Subcutaneous adipose tissue (tissue), 4 donors: ENCODE results near the gene JAKMIP3. TPM values are rescaled to one million over a fixed set of nuclear protein-coding genes. Genes with fewer than 3 reads are reported as not detected.

Experiments
- total RNA-seq, 4 donors: library from RNA; depleted of rRNA; stranded (reverse); fragments of >200 nt; gene quantifications; one replicate each; pipeline ENCODE4 v1.1.0, GENCODE V29; 2016
- TF ChIP-seq, protein P1 (sequence below): fragments of 450-650 bp; IDR thresholded peaks from one replicate; pipeline ENCODE4 v1.5.1; 2016; ENCODE audit warnings: low read depth, mild to moderate bottlenecking, control low read depth, antibody characterized with exemption, moderate library complexity

The JAKMIP3 gene
- total RNA-seq, 4 donors from 2014 or later = 0.16 to 0.75 (median 0.31) TPM

DNA sequence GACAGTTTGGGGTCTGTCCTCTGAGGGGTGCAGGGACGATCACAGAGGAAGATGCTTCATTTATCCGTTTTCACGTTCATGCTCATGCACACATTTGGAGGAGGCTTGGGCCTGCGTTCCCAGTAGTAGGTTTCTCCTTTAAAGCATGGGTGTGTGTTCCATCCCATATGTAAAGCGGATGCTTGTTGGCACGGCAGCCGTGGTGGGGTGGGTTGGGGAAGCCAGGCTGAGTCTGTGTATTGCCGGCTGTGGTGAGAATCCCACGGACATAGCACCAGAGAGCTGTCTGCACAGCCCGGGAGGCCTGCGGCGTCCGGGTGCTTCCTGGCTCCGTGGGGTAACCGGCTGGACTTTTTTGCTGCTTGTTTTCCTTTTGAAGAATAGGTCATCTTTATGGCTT is 440 bp downstream of the JAKMIP3 start:
- TF ChIP-seq, protein P1, sequence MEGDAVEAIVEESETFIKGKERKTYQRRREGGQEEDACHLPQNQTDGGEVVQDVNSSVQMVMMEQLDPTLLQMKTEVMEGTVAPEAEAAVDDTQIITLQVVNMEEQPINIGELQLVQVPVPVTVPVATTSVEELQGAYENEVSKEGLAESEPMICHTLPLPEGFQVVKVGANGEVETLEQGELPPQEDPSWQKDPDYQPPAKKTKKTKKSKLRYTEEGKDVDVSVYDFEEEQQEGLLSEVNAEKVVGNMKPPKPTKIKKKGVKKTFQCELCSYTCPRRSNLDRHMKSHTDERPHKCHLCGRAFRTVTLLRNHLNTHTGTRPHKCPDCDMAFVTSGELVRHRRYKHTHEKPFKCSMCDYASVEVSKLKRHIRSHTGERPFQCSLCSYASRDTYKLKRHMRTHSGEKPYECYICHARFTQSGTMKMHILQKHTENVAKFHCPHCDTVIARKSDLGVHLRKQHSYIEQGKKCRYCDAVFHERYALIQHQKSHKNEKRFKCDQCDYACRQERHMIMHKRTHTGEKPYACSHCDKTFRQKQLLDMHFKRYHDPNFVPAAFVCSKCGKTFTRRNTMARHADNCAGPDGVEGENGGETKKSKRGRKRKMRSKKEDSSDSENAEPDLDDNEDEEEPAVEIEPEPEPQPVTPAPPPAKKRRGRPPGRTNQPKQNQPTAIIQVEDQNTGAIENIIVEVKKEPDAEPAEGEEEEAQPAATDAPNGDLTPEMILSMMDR = no peak

DNA sequence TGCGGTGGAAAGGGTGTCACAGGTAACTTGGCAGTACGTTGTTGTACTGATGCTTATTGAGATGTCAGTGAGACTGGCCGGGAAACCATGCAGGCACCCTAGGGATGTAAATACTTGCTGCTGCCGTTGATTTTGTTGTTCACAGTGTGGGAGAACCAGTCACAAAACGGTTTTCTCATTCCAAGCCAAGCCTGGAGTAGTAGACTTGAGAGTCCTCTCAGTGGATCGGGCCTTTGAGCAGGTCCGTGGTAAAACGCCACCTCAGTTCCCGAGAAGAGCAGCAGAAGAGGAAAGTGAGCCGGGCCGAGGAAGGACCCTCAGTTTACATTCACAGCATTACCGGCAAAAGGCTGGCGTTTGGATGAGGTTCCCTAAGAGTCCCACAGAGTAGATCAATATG is 1.1 kb downstream of the JAKMIP3 start:
- TF ChIP-seq, protein P1 = no peak

DNA sequence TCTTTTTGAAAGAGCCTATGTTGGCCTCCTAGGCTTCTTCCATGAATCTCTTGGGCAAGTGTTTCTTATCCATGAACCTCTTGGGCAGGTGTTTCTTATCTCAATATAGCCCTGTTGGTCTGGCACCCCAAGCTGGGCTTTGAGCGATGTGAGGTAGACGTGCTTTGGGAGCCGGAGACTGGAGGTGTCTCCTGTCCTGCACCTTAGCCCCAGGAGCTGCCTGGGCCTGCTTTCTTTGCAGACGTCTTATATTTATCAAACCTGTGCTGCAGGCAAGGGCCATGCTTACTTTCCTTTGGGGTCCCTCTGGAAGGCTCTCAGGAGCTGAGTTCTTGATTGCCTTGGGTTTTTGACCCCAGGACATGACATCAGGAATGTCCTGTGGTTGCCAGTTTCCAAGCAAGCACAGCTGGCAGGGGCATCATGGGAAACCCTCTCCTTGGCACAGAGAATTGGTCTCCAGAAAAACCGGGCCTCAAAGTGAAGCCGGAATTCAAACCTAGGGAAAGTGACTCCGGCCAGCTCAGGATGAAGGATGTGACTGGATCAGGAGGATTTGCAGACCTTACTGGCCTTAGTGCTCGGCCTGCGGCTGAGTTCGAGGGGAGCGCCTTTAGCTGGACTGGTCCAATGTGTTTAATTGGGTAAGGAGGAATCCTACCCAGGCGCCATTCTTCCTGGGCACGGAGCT is 2.8 kb downstream of the JAKMIP3 start:
- TF ChIP-seq, protein P1 = no peak

DNA sequence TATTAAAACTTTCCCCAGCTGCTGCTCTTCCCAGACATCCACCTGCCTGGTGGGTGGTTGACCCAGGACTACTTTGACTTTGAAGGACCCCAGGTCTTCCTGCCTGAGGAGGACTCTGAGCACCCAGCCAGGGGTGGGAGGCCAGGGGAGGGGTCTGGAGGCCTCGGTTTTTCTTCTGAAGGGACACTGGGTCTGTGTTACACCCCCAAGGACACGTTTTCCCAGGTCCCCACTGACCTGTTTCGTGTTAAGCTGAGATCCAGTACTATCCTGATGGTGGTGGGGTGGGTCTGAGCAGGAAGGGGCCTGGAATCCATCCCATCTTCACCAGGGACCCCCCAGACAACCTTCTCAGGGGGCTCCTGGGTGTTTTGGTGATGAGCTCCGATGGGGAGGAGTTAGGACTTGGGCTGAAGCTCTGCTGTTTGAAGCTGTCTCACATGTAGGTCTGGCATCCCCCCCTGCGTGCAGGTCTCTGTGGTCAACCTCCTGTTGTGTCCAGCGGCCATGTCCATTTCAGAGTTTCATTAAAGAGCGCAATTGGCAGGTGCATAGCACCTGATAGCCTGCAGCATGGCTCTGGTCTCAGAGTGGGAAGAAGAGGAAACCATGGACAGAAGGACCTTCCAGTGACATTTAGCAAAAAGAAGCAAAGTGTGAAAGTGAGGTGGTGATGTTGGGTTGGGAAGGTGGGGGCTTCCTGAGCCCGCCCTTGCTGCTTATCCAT is 3.5 kb downstream of the JAKMIP3 start:
- TF ChIP-seq, protein P1 = no peak

DNA sequence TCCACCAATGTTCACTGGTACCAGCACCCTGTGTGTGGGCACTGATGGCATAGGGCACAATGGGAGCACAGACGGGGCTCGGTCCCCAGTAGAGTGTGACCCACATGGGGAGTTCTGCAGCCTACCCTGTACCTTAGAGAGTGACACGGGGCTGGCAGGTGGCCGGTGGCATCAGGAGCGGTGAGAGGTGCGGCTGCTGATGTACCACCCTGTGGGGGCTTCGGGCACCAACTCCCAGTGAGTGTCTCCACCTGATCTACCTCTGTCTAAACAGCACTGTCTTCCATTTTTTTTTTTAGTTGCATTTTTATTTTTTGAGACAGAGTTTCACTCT is 4.1 kb downstream of the JAKMIP3 start:
- TF ChIP-seq, protein P1 = no peak

DNA sequence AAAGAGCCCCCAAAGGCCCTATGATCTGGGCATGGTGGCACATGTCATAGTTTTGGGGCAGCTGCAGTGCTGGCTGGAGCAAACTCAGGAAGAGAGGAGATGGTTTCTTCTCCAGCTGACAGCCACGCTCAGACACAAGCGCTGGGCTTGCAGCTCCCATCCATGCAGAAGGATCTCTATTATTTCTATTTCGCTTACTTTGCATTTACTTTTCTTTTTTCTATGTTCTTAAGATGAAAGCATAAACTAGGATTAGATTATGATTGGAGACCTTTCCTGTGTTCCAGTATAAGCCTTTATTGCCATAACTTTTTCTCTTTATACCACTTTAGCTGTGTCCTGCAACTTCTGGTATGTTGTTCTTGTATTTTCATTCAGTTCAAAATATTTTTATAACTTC is 5.0 kb downstream of the JAKMIP3 start:
- TF ChIP-seq, protein P1 = no peak

DNA sequence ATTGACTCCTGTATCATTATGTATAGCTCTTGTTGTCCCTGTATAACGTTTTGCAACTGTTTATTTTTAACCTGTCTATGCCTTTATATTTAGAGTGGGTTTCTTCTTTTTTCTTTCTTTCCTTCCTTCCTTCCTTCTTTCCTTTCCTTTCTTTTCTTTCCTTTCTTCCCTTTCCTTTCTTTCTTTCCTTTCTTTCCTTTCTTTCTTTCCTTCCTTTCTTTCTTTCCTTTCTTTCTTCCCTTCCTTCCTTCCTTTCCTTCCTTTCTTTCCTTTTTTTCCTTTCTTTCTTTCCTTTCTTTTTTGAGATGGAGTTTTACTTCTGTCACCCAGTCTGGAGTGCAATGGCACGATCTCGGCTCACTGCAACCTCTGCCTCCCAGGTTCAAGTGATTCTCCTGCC is 5.9 kb downstream of the JAKMIP3 start:
- TF ChIP-seq, protein P1 = no peak
